NCI-H2196 treated with DMSO at 0.1 percent for 48 hours (cell line): Measurements from ENCODE around the gene HOXB3.
A peak's percentile ranks its signal among the peaks of the same experiment; 100 is the strongest.
"Not testable (repeated sequence)": the region's sequence is repeated elsewhere in the genome, so short reads cannot be mapped to it uniquely, and the experiment has no call there.

Experiments used
- DNase-seq: peaks from one replicate; lab custom pipeline; 2025; ENCODE audit not compliant: unreplicated experiment; lab: John Stamatoyannopoulos, UW

HOXB3 gene

DNA sequence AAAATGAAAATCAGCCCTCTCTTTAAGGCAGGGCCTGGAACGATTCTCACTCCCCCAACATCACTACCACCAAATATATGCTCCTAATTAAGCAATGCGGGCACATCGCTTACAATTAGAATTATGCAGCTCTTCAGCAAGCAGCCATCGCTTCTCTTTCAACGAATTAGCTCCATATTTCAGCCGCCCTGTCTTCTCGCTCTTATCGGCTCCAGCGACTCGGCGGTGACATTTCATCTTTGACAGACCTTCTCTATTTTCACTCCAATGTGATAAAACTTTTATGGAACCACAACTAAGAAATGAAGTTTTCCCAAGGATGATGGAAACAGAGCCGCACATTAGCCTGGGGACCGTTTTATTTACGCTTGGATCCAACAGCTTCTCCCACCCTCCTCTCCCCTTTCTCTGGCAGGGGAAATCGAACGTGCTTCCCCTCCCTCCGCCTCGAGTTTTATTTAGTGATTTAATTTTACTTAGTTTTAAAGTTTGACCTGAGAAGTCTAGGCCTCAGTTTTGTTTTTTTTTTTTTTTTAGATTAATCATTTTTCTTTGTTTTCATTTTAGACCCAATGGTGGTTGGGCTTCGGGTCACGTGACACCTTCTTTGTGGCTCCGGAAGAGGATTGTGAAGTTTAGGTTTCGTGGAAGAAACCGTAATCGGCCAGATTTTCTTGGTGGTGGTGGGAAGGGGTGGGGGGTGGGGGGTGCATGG, 42.1 kb downstream of the HOXB3 start:
- DNase-seq, result no peak

DNA sequence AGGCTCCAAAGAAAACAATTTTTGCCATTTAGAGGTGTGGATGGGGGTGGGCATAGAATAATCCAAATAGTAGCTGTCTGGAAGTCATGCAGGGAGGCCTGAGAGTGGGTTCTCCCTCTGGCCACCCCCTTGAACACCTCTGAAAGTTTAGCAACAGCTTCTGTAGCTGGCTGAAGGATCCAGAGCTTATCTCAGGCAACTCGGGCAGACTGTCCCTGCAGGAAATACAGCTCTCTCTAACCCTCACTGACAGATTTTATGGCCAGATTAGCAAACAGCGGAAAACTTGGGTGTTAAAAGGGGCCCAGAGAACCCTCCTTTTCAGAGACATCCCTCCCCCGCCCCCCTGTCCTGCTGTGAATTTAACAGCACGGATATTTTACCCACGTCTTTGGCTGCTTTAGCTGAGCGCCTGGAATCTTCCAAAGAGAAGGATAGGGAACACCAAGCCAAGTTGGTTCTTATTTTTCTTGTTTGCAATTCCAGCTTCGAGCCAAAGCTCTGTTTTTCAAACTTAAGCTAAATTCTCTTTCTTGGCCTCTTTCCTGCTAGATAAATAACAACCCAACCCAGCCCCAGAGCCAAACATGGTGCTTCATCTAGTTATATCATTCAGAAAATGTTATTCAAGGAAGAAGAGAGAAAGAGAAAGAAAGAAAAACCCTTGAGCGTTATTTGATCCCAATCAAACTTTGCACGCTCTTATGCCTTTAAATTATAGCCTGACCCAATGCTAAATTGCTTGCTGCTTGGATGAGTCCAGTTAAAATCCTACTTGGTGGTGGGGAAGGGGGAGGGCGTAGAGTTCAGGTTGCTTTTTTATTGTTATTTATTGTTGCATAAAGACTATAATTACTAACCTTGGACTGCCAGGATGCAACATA, 42.9 kb downstream of the HOXB3 start:
- DNase-seq, result peak; percentile 41

DNA sequence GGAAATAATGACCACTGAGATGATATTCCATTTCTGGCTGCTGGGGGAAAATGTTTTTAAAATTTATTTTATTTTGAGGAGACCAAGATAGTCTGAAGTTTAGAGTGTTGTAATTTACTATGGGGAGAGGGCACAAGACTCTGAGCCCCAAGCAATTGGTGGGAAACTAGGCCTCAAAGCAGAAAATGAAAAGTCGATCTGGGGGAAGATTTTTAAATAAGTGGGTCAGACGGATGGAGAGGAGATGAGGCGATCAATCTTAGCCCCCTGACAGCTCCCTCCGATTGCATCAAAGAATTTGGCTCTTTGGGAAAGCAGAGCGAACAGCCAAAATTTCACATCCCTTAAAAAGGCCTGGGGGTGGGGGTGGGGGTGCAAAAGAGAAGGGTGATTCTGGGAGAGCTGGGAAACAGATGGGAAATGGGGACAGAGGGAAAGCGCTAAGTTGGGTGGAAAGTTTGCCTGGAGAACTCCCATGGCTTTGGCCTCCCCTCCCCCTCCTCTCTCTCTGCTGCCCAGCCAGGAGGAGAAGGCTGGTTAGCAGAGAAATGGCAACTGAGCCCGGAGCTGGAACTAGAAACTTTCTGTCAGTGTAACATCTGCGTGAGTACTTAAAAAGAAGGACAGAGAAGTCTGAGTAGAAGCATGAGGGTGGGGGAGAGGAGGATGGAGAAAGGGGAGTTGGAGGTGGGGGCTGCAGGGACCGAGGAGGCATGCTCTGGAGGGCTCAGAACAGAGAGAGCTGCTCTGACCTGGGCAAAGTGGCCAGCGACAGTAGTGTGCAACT, 43.7 kb downstream of the HOXB3 start:
- DNase-seq, result peak; percentile 10

DNA sequence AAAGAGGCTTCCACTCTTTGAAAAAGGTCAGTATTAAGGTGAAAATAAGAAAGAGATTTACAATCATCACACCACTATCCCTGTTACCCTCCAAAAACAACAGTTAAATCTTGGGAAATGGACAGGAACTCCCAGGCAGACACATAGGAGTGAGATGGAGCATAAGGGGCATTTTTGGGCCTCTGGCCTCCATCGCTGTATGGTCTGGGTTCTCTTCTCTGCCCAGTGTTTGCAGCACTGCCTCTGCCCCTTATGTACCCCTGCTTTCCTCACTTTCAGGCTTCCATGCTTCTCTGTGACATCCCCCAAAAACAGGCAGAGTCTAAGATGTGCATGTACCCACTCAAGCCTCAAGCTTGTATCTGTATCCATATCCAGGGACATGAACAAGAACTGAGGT, 44.5 kb downstream of the HOXB3 start:
- no peak for DNase-seq

DNA sequence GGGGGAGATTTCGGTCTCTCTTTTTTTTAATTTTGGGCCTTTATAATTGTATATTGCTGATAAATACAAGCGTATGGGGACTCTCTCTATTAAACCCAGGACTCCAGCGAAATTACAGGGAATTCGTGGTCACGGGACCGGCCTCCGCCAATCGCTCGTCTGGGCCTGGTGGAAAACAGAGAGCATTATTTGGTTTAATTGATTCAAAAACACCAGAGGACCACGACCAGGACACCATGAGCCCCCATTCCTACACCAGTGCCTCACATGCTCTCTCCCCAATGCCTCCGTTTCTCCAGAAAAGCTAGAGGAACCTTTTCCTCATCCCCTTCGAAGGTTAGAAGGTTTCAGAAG, 45.0 kb downstream of the HOXB3 start, which contains the start of gene HOXB2:
HOXB2 (minus strand) TSS at position 88 of the 354 bp plus-strand sequence. CDS start 198 bp downstream, outside the sequence.
- peak; percentile 18 for DNase-seq

DNA sequence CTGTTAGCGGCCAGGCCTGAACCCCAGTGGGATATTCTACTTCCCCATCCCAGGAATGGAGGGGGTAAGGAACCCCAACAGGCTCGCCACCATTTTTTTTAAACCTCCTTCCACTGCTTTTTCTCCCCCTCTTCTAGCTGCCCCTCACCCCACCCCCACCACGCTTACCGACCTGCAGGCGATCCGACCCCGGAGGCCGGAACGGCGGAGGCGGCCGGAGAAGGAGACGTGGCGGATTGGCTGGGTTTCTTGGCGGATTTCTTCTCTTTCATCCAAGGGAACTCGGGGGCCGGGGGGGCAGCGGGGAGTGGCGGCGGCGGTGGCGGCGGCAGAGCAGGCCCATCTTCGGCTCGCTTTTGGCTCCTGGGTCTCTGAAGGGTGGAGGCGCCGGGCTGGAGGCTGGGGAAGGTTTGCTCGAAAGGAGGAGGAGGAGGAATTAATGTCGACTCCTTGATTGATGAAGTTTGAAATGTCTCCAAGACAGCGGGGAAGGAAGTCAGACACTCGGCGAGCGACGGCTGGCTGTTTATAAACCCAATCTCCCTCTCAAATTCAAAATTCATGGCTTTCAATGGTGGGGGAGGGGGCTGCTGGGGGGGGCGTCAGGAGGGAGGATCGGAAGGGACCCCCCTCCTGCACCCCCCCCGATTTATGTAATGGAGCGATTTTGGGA, 45.6 kb downstream of the HOXB3 start:
- no peak for DNase-seq

DNA sequence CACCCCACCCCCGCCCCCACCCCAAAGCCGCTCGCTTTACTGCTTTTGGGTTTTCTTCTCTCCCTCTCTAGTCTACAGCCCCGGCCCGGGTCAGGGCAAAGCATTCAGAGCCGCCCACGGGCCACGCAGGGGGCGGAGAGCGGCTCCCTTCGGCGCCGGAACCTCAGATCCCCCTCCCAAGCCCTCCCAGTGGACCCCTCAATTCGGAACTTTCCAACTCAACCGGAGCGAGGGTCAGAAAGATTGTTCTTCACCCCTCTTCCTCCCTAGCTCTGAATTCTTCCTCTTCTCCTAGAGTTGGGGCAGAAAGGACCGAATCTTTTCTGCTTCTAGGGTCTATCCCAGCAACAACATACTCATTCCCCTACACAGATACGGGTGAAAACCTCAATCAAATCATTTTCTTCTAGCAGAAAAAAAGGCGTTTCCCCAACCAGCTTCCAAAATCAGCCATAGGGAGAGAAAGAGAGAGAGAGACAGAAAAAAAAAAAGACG, 46.1 kb downstream of the HOXB3 start:
- no peak for DNase-seq

DNA sequence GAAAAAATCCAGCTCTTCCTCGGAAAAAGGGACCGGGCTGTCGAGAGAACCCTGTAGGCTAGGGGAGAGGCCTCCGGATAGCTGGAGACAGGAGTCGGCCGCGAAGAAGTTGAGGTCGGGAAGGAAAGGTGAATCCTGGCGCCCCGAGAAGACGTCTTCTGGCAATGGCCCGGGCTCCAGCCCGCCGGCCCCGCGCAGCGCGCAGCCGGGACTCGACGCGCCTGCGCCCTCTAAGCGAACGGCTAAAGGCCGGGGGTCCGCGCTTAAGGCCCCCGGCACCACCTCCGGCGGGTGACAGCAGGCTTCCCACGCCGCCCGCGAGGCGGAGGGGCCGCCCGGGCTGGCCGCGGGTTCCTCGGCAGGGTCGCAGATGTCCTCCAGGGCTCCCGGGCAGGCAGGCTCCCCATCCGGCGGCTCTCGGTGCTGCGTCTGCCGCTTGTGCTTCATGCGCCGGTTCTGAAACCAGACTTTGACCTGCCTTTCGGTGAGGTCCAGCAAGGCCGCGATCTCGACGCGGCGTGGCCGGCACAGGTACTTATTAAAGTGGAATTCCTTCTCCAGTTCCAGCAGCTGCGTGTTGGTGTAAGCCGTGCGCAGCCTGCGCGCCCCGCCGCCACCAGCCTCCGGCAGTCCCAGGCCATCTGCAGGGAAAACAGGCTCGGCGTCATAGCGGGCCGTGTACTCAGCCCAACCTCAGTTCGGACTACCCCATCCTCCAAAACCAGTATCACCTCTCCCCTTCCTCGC, 46.8 kb downstream of the HOXB3 start:
- DNase-seq, result peak; percentile 14

DNA sequence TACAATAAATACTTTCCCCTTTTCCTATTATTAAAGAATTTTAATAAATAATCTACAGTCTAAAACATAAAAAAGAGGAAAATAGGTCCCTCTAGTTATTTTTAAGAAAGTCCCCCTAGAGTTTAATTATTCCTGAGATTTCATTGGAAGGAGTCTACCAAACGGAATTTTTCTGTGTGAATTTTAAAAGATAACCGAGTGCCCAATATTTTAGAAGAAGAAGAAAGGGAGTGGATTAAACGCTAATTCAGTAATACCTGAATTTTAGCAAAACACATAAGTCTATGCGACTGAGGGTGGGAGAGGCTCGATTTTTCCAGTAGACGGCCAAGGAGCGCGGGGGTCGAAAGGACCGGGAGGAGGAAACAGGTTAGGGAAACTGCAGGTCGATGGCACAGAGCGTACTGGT, 47.3 kb downstream of the HOXB3 start:
- DNase-seq, result no peak

DNA sequence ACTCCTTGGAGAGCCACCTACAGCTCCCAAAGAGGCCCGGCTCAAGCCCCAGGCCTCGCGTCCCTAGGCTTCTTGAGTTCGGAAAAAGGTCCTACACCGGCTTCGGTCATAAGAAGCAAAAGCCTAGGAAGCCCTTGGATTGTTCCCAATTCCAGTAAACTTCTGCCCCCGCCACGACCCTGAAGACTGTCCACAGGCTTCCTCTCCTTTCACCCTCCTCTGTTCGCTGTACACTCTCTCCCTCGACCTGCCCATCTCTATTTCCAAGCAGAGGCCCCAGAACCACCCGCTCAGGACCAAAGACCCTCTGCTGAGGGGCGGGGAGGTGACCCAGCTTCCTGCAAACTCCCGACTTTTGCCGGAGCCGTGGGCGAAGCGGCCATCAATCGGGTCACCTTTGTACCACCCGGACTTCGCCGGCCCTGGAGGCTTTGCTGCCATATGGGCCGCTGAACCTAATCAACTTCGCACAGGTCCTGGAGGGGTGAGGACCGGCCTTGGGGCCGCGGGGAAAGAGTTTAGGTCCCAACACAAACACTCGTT, 47.9 kb downstream of the HOXB3 start:
- DNase-seq, result no peak

DNA sequence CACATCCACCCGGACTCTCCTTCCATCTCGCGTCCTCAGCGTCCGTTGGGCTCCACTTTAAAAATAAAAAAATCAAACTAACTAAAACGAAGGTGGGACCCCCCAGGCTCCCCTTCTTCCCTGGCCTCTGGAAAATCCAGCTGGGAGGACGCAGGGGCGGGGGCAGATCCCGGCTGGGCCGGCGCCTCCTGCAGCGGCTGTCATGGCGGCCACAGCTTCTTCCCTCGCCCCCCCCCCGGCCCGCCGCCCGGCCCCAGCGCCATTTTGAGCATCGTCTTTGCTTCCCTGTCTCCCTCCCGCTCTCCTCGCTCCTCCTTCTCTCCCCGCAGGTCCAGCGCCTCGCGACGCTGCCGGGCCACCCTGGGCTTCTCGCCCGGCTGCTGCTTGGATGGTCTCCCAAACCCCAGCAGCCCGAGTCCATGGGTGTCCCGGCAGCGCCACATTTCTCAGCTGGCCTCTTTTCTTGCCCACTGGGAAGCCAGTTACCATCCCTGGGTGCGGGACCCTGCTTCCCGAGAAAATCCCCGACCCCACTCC, 48.4 kb downstream of the HOXB3 start:
- DNase-seq, result no peak

DNA sequence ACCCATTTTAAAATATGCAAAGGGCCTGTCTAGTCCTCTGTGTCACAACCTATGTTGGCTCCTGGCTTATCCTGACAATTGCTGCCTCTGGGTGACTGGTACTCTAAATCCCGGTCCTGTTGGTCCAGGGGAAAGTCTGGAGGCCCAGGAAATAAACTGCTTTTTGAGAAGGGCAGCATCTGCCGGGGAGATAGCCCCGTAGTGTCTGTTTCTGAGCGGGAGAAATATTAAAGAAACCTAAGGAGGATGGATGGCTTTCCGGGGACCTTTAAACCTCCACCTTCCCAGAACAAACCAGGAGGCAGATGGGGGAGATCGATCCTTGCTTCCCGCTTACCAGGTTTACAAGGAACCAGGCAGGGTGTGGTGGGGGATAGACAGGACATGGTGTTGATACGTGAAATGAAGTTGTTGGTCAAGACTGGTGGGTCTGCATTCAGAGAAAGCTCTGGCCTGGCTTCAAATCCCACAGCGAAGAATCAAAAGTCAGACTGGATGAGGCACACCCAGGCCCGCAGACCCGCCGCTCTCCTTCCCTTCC, 48.9 kb downstream of the HOXB3 start:
- DNase-seq, result no peak

DNA sequence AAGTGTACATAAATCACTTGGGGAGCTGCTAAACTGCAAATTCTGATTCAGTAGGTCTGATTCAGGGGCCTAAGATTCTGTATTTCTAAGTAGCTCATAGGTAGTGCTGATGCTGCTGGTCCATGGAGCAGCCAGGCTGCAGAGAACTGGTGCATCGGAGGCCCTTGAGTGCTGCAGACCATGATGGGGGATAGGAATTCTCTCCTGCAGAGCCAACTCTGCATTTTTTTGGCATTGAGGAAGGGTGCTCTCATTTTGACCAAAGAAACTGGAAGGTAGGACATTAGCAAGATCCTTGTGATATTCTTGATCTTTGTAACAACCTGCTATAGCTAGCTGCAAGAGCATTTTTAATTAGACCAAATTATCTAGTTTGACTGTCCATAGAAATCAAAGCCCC, 49.8 kb downstream of the HOXB3 start:
- DNase-seq, result no peak

DNA sequence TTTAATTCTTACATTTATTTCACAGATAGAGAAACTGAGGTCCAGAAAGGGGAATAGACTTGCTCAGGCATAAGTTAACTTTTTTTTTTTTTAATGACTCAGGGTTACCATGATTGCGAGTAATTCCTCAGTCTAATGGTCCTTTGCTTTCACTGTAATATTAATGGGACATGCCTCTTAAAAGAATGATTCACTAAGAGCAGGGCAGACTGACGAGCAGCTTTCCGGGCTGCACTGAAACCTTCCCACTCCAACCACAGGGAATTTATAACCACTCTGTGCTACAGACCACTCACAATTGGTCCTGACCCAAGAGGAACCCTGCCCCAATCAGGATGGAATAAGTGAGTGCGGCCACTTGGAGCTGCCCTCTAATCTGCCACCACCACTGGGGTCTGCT, 50.9 kb downstream of the HOXB3 start:
- DNase-seq, result no peak

DNA sequence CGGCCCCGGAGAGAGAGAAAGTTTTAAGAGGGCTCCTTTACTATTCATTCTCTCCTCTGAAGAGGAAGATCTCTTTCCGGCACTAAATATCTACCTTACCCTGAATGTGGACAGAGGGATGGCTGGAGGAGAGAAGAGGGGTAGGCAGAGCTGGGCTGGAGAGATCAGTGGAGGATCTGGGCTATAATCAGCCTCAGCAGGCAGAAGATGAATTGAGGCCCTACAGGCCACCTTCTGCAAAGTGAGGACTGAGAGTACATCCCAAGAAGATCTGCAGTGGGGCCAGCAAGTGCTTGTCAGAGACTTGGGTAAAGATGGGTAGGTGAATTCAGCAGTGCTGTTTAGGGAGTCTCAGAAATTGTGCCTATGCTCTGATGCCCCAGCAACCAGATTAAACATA, 52.7 kb downstream of the HOXB3 start:
- no peak for DNase-seq

DNA sequence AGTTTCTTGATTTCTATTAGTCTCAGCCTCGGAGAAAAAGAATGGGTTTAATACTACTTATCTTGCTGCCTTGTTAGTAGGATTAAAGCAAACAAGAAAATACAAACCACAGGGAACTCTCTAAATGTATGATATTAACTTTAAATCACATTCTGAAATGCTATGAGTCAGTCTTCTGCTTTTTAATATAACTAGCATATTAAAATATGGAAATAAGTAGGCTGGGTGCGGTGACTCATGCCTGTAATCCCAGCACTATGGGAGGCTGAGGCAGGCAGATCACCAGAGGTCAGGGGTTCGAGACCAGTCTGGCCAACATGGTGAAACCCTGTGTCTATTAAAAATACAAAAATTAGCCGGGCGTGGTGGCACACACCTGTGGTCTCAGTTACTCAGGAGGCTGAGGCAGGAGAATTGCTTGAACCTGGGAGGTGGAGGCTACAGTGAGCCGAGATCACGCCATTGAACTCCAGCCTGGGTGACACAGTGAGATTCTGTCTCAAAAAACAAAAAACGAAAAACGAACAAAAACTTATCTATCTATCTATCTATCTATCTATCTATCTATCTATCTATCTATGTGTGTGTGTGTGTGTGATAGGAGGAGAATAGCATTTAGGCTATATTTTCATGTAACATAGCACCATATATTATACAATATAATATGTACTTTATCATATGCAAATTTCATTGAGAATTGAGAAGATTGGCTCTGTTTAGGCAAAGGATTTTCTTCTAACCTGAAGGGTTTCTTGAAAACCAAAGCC, 54.1 kb downstream of the HOXB3 start:
- DNase-seq, result not testable (repeated sequence)

DNA sequence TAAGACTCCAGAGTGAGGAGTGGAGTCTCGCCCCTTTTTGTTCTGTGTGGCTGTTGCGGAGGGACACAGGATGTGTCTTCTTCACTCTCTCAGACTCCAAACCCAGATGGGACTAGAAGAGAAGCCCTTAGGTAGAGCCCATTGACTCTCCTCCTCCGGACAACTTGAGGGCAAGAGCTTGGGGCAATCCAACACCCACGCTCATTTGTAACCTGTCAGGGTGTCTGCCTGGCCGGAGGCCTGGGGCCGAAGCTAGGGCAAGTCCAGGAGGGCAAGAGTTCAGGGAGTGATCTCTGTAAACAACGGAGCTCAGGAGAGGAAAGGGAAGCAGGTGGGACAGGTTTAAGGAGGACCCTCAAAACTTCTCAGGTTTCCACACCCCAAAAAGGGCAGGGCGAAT, 57.8 kb downstream of the HOXB3 start:
- DNase-seq, result no peak

DNA sequence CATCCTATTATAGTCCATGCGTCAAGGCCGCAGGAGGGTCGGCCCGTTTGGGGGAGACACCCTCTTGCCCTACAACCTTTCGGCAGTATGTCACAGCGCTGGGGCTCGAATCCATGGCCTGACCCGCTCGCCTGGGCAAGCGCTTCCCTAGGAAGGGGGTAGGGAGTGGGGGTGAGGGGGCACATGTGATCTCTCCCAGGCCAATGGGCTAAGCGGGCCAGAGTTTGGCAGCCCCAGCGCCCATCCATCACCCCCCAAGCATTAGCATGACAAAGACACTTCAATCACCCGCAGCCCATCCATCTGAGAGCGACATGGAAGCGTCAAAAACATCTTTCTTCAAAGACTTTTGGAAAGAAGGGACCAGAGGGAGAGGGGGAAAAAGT, 59.2 kb downstream of the HOXB3 start, which contains the start of gene HOXB1:
HOXB1 (minus strand) TSS at position 125 of the 386 bp plus-strand sequence; CDS start at position 18, 107 bp downstream.
- no peak for DNase-seq
